GM23338 (cell line): ENCODE results near the gene THY1. TPM values are rescaled to one million over a fixed set of nuclear protein-coding genes. Genes with fewer than 3 reads are reported as not detected.

Source experiments
- ATAC-seq: fragments of 200-7000 bp; cut with Tn5 transposase; 3 replicates; pipeline ENCODE4 v1.9.1; 2020
- DNase-seq: peaks from one replicate; pipeline ENCODE4 v3.0.0-alpha.2; 2015; ENCODE audit warnings: low spot score
- H2AFZ ChIP-seq: fragments of 200-600 bp; sonication (generic); 2 replicates; pipeline ENCODE4 v1.8.0; 2016; ENCODE audit warnings: antibody characterized with exemption, mild to moderate bottlenecking, moderate library complexity
- H3F3A ChIP-seq: fragments of 200-600 bp; sonication (generic); replicated peaks from 2 replicates; pipeline ENCODE4 v1.8.0; 2017; ENCODE audit warnings: antibody characterized with exemption, mixed run types, low read depth
- H3K27ac ChIP-seq: fragments of 200-600 bp; sonication (generic); 2 replicates; pipeline ENCODE4 v1.6.1; 2016; ENCODE audit warnings: low read depth
- H3K27me3 ChIP-seq: fragments of 200-600 bp; sonication (generic); 2 replicates; pipeline ENCODE4 v1.8.0; 2016; ENCODE audit warnings: mild to moderate bottlenecking, mixed run types, moderate library complexity; ENCODE audit not compliant: insufficient read depth
- H3K36me3 ChIP-seq: fragments of 200-600 bp; sonication (generic); 2 replicates; pipeline ENCODE4 v1.8.0; 2016; ENCODE audit warnings: mild to moderate bottlenecking; ENCODE audit not compliant: insufficient read depth
- H3K4me1 ChIP-seq: fragments of 200-600 bp; sonication (generic); 2 replicates; pipeline ENCODE4 v1.8.0; 2016; ENCODE audit warnings: mild to moderate bottlenecking, moderate library complexity; ENCODE audit not compliant: insufficient read depth
- H3K4me2 ChIP-seq: fragments of 200-600 bp; sonication (generic); 2 replicates; pipeline ENCODE4 v1.7.1; 2017; ENCODE audit warnings: mixed run types
- H3K4me3 ChIP-seq: fragments of 200-600 bp; sonication (generic); 2 replicates; pipeline ENCODE4 v1.6.1; 2016; ENCODE audit warnings: mixed run types
- H3K79me2 ChIP-seq: fragments of 200-600 bp; sonication (generic); replicated peaks from 2 replicates; pipeline ENCODE4 v1.8.0; 2017; ENCODE audit warnings: mild to moderate bottlenecking; ENCODE audit not compliant: insufficient read depth
- H3K9me2 ChIP-seq: fragments of 200-600 bp; sonication (generic); 2 replicates; pipeline ENCODE4 v1.8.0; 2017; ENCODE audit not compliant: insufficient read depth
- H4K20me1 ChIP-seq: fragments of 200-600 bp; sonication (generic); replicated peaks from 2 replicates; pipeline ENCODE4 v1.8.0; 2017; ENCODE audit warnings: mild to moderate bottlenecking; ENCODE audit not compliant: insufficient read depth
- H3K27ac Mint-ChIP-seq: 2 replicates; pipeline ENCODE4 v1.8.0; 2020; ENCODE audit warnings: inconsistent platforms, mild to moderate bottlenecking, moderate library complexity, mixed read lengths
- H3K27me3 Mint-ChIP-seq: 3 replicates; pipeline ENCODE4 v1.8.0; 2022; ENCODE audit warnings: low read depth, mild to moderate bottlenecking, moderate library complexity, mixed read lengths, inconsistent platforms; ENCODE audit not compliant: insufficient read depth, poor library complexity
- H3K36me3 Mint-ChIP-seq: 3 replicates; pipeline ENCODE4 v1.8.0; 2021; ENCODE audit warnings: low read depth, mild to moderate bottlenecking, inconsistent platforms, moderate library complexity, mixed read lengths
- H3K4me1 Mint-ChIP-seq: 3 replicates; pipeline ENCODE4 v1.8.0; 2020; ENCODE audit warnings: mild to moderate bottlenecking, inconsistent platforms, mixed read lengths
- H3K4me3 Mint-ChIP-seq: 3 replicates; pipeline ENCODE4 v1.8.0; 2021; ENCODE audit warnings: moderate library complexity, mild to moderate bottlenecking, inconsistent platforms, mixed read lengths
- H3K9me3 Mint-ChIP-seq: 3 replicates; pipeline ENCODE4 v1.8.0; 2020; ENCODE audit warnings: moderate library complexity, mild to moderate bottlenecking, inconsistent platforms, mixed read lengths
- CREB1 ChIP-seq: fragments of 250-450 bp; sonication (Bioruptor Pico); IDR thresholded peaks from 2 replicates; pipeline ENCODE4 v1.5.0; 2020; ENCODE audit warnings: low read depth, mild to moderate bottlenecking, moderate library complexity
- EZH2 ChIP-seq: fragments of 200-600 bp; sonication (generic); IDR thresholded peaks from one replicate; pipeline ENCODE4 v1.8.0; 2017; ENCODE audit warnings: antibody characterized with exemption, mild to moderate bottlenecking, low read depth; ENCODE audit not compliant: unreplicated experiment
- EZH2phosphoT487 ChIP-seq: fragments of 200-600 bp; sonication (generic); IDR thresholded peaks from one replicate; pipeline ENCODE4 v1.8.1; 2018; ENCODE audit warnings: antibody characterized with exemption; ENCODE audit not compliant: unreplicated experiment
- JUNB ChIP-seq: IDR thresholded peaks from one replicate; pipeline ENCODE4 v1.6.1; 2016; ENCODE audit warnings: antibody characterized with exemption; ENCODE audit not compliant: unreplicated experiment
- NANOG ChIP-seq: IDR thresholded peaks from 2 replicates; pipeline ENCODE4 v1.6.1; 2016; ENCODE audit warnings: antibody characterized with exemption, borderline replicate concordance
- POLR2AphosphoS5 ChIP-seq: IDR thresholded peaks from 2 replicates; pipeline ENCODE4 v1.6.1; 2016; ENCODE audit warnings: antibody characterized with exemption, low read depth
- STAT1 ChIP-seq: IDR thresholded peaks from one replicate; pipeline ENCODE4 v1.6.1; 2016; ENCODE audit warnings: antibody characterized with exemption; ENCODE audit not compliant: unreplicated experiment
- ZNF114 ChIP-seq: fragments of 250-450 bp; sonication (Bioruptor Pico); IDR thresholded peaks from 2 replicates; pipeline ENCODE4 v1.5.0; 2020; ENCODE audit warnings: mild to moderate bottlenecking, moderate library complexity
- polyA plus RNA-seq: library from polyadenylated mRNA; unstranded; fragments of >200 nt; fragmentation: Nextera tagmentation; extraction: Ambion mirVana; gene quantifications from 2 replicates; pipeline ENCODE4 v1.2.1, GENCODE V29; 2016
- total RNA-seq: library from RNA; depleted of rRNA; stranded (reverse); fragments of >200 nt; shearing (Covaris generic); gene quantifications from 2 replicates; pipeline ENCODE4 v1.2.3, GENCODE V29; 2014
- TF ChIP-seq, protein P1 (sequence below): IDR thresholded peaks from 2 replicates; pipeline ENCODE4 v1.6.1; 2016; ENCODE audit warnings: antibody characterized with exemption
- TF ChIP-seq, protein P2 (sequence below): fragments of 250-450 bp; sonication (Bioruptor Pico); IDR thresholded peaks from 2 replicates; pipeline ENCODE4 v1.5.0; 2020; ENCODE audit warnings: mild to moderate bottlenecking, moderate library complexity

Gene THY1
- total and polyA plus RNA-seq, 2 experiments from 2014 or later: 490 to 597 TPM

- TF ChIP-seq, protein P1, sequence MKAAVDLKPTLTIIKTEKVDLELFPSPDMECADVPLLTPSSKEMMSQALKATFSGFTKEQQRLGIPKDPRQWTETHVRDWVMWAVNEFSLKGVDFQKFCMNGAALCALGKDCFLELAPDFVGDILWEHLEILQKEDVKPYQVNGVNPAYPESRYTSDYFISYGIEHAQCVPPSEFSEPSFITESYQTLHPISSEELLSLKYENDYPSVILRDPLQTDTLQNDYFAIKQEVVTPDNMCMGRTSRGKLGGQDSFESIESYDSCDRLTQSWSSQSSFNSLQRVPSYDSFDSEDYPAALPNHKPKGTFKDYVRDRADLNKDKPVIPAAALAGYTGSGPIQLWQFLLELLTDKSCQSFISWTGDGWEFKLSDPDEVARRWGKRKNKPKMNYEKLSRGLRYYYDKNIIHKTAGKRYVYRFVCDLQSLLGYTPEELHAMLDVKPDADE: no peak
- no peak for TF ChIP-seq CREB1 (CRISPR knock-in tag)
- TF ChIP-seq POLR2AphosphoS5: no peak
- TF ChIP-seq EZH2: no peak
- no peak for TF ChIP-seq ZNF114 (CRISPR knock-in tag)
These were observed 37.6 kb upstream of the THY1 start (continued) for GRCh38 chr11:119460582-119460981.

DNA sequence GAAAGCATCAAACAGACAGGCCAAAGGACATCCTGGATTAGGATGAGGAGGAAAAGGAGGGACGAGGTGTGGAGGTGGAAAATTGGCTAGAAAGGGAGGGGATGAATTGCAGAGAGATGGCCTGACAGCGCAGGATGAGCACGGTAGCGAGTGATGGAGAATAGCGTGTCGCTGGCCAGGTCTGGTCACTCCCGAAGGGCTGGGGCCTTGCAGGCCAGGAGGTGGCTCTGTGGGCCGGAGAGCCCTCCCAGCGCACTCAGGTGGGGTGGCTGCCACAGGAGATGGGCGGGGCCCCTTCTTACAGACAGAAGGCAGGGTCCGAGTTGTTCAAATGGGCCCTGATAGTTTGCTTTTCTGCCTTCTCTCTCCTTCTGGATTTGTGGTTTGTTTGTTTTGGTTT is 37.1 kb upstream of the THY1 start:
- Mint-ChIP-seq H3K36me3 (no peaks in the 10 kb centered on the region), H3K27ac (no peak overlapping the region), H3K4me1 (peaks cover 33% of the 10 kb centered on the region), H3K27me3 (peaks cover 15% of the 10 kb centered on the region), H3K4me3 (no peak overlapping the region), H3K9me3 (no peaks in the 10 kb centered on the region)
- Histone ChIP-seq H3K4me1 (peaks cover 31% of the 10 kb centered on the region), H3K9me2 (no peaks in the 10 kb centered on the region), H3K36me3 (no peaks in the 10 kb centered on the region), H2AFZ (peak overlapping the region; percentile 82), H4K20me1 (no peaks in the 10 kb centered on the region), H3K27me3 (no peaks in the 10 kb centered on the region), H3K27ac (no peak overlapping the region), H3K79me2 (no peaks in the 10 kb centered on the region), H3K4me3 (no peak overlapping the region), H3K4me2 (no peak overlapping the region; the same call in 1 of the 2 replicates), H3F3A (0 out of 2 replicates have a peak, but pooled peaks cover 3% of the 10 kb centered on the region)
- no peak for TF ChIP-seq EZH2
- ATAC-seq: peak; percentile 78
- peak; percentile 32 for DNase-seq

DNA sequence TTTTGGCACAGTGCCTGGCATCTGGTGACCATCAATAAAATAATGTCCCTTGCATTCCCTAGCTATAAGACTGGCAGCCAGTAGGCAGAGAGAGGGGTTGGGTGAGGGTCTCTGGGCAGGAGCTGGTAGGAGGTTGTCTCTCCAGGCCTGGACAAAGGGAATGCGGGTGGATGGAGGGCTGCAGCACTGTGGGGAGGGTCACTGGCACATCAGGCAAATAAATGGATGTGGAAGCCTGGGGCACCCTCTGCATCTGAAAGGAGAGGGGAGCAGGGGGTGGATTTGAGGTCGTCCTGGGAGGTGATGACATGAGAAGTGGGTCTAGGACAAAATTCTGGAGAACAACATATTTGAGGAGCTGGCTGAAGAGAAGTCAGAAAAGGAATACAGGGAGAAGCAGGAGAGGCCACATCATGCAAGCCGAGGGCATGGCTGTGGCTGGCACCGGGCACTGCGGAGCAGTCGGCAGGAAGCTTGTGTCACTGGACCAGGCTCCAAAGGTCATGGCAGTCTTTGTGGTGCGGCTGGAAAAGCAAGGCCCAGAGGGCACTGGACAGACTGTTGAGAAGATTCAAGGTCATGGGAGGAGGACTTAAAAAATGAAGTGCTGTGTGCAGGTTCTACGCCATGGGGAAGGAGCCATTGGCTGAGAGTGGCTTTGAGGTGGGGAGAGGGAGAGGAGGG is 36.5 kb upstream of the THY1 start:
- Mint-ChIP-seq H3K36me3 (no peaks in the 10 kb centered on the region), H3K27me3 (peaks cover 15% of the 10 kb centered on the region)
- TF ChIP-seq CREB1 (CRISPR knock-in tag) (no peak), JUNB (no peak), NANOG (no peak), EZH2phosphoT487 (no peak), POLR2AphosphoS5 (no peak), ZNF114 (CRISPR knock-in tag) (no peak), EZH2 (no peak), STAT1 (no peak)
- TF ChIP-seq, protein P2, sequence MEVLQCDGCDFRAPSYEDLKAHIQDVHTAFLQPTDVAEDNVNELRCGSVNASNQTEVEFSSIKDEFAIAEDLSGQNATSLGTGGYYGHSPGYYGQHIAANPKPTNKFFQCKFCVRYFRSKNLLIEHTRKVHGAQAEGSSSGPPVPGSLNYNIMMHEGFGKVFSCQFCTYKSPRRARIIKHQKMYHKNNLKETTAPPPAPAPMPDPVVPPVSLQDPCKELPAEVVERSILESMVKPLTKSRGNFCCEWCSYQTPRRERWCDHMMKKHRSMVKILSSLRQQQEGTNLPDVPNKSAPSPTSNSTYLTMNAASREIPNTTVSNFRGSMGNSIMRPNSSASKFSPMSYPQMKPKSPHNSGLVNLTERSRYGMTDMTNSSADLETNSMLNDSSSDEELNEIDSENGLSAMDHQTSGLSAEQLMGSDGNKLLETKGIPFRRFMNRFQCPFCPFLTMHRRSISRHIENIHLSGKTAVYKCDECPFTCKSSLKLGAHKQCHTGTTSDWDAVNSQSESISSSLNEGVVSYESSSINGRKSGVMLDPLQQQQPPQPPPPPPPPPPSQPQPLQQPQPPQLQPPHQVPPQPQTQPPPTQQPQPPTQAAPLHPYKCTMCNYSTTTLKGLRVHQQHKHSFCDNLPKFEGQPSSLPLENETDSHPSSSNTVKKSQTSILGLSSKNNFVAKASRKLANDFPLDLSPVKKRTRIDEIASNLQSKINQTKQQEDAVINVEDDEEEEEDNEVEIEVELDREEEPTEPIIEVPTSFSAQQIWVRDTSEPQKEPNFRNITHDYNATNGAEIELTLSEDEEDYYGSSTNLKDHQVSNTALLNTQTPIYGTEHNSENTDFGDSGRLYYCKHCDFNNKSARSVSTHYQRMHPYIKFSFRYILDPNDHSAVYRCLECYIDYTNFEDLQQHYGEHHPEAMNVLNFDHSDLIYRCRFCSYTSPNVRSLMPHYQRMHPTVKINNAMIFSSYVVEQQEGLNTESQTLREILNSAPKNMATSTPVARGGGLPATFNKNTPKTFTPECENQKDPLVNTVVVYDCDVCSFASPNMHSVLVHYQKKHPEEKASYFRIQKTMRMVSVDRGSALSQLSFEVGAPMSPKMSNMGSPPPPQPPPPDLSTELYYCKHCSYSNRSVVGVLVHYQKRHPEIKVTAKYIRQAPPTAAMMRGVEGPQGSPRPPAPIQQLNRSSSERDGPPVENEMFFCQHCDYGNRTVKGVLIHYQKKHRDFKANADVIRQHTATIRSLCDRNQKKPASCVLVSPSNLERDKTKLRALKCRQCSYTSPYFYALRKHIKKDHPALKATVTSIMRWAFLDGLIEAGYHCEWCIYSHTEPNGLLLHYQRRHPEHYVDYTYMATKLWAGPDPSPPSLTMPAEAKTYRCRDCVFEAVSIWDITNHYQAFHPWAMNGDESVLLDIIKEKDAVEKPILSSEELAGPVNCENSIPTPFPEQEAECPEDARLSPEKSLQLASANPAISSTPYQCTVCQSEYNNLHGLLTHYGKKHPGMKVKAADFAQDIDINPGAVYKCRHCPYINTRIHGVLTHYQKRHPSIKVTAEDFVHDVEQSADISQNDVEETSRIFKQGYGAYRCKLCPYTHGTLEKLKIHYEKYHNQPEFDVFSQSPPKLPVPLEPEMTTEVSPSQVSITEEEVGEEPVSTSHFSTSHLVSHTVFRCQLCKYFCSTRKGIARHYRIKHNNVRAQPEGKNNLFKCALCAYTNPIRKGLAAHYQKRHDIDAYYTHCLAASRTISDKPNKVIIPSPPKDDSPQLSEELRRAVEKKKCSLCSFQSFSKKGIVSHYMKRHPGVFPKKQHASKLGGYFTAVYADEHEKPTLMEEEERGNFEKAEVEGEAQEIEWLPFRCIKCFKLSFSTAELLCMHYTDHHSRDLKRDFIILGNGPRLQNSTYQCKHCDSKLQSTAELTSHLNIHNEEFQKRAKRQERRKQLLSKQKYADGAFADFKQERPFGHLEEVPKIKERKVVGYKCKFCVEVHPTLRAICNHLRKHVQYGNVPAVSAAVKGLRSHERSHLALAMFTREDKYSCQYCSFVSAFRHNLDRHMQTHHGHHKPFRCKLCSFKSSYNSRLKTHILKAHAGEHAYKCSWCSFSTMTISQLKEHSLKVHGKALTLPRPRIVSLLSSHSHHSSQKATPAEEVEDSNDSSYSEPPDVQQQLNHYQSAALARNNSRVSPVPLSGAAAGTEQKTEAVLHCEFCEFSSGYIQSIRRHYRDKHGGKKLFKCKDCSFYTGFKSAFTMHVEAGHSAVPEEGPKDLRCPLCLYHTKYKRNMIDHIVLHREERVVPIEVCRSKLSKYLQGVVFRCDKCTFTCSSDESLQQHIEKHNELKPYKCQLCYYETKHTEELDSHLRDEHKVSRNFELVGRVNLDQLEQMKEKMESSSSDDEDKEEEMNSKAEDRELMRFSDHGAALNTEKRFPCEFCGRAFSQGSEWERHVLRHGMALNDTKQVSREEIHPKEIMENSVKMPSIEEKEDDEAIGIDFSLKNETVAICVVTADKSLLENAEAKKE: no peak

More for the DNA sequence above, 36.5 kb upstream of the THY1 start:
- Histone ChIP-seq H3K79me2 (no peaks in the 10 kb centered on the region), H3K4me1 (peaks cover 31% of the 10 kb centered on the region), H3K4me3 (no peak overlapping the region), H3K27me3 (no peaks in the 10 kb centered on the region), H3F3A (0 out of 2 replicates have a peak, but pooled peaks cover 3% of the 10 kb centered on the region), H2AFZ (peak overlapping the region; percentile 82), H3K9me2 (no peaks in the 10 kb centered on the region), H3K36me3 (no peaks in the 10 kb centered on the region), H3K27ac (no peak overlapping the region), H3K4me2 (0 out of 2 replicates have a peak overlapping the region, but pooled peaks have one; percentile 48), H4K20me1 (no peaks in the 10 kb centered on the region)
- Mint-ChIP-seq H3K4me3 (no peak overlapping the region), H3K4me1 (peaks cover 33% of the 10 kb centered on the region), H3K27ac (no peak overlapping the region), H3K9me3 (no peaks in the 10 kb centered on the region)
- DNase-seq (no peak), ATAC-seq (no peak; the same call in 2 of the 3 replicates)
